ENCODE data around the gene CREM.

DNA sequence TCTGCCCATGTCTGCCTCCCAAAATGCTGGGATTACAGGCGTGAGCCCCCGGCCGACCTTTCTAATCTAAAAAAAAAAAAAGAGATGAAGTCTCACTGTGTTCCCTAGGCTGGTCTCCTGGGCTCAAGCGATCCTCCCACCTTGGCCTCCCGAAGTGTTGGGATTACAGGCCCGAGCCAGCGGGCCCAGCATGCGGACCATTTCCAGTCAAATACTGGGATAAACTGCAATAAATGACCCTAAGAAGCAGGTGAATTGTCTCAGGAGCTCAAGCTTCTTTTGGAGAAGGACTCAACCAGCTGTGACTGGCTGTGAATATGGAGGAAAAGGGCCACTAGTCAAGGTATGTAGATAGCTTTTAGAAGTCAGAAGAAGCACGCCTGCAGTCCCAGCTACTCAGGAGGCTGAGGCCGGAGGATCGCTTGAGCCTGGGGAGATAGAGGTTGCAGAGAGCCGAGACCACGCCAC lies 550 bp upstream of the CREM start:
- TF ChIP-seq CTCF (conservative IDR thresholded peaks at IDR 0.05 in 1 of 2, IDR thresholded peaks at IDR 0.05 in 1 of 2; ENCODE audit: extremely low read depth in 1 of 2, insufficient read depth in 1 of 2, low read depth in 1 of 2, low read length in 2 of 2) (no peak), EZH2 (IDR thresholded peaks at IDR 0.05; ENCODE audit: borderline replicate concordance, low read length) (no peak)
